Activated naive CD4-positive, alpha-beta T cell treated with anti-CD3 and anti-CD28 coated beads for 36 hours (primary cell): ENCODE measurements around the gene BAIAP2. TPM values are rescaled to one million over a fixed set of nuclear protein-coding genes. Genes with fewer than 3 reads are reported as not detected.
"Not testable (repeated sequence)": the region's sequence is repeated elsewhere in the genome, so short reads cannot be mapped to it uniquely, and the experiment has no call there.

Experiments used
- CTCF ChIA-PET: fragments of 350-600 bp; sonication (Branson Sonifier 250); formaldehyde crosslinking; loops from one replicate; lab custom pipeline; 2021; ENCODE audit warnings: antibody characterized with exemption; lab: Charles Lee
- DNase-seq: peaks from one replicate; pipeline ENCODE4 v3.0.0-alpha.2; 2020
- H3K27ac Mint-ChIP-seq: one replicate; pipeline ENCODE4 v1.8.0; 2021; ENCODE audit warnings: mild to moderate bottlenecking, mixed read lengths
- H3K27me3 Mint-ChIP-seq: one replicate; pipeline ENCODE4 v1.8.0; 2021; ENCODE audit warnings: low read depth, mixed read lengths
- H3K36me3 Mint-ChIP-seq: one replicate; pipeline ENCODE4 v1.8.0; 2021; ENCODE audit warnings: low read depth, mixed read lengths
- H3K4me1 Mint-ChIP-seq: one replicate; pipeline ENCODE4 v1.8.0; 2021; ENCODE audit warnings: low read depth, mixed read lengths
- H3K4me3 Mint-ChIP-seq: one replicate; pipeline ENCODE4 v1.8.0; 2021; ENCODE audit warnings: mild to moderate bottlenecking, moderate library complexity, mixed read lengths
- H3K9me3 Mint-ChIP-seq: one replicate; pipeline ENCODE4 v1.8.0; 2021; ENCODE audit warnings: mixed read lengths
- intact Hi-C: fragments of 100-400 bp; cut with micrococcal nuclease; formaldehyde crosslinking; loops from one replicate; pipeline ENCODE4 v1.15.1; 2023
- total RNA-seq, 2 experiments: library from RNA; stranded (reverse); gene quantifications; one replicate each; pipeline ENCODE4 v1.2.3, GENCODE V29; 2021

Gene BAIAP2
- total RNA-seq, 2 experiments from 2014 or later: 3.9 to 4.2 TPM

DNA sequence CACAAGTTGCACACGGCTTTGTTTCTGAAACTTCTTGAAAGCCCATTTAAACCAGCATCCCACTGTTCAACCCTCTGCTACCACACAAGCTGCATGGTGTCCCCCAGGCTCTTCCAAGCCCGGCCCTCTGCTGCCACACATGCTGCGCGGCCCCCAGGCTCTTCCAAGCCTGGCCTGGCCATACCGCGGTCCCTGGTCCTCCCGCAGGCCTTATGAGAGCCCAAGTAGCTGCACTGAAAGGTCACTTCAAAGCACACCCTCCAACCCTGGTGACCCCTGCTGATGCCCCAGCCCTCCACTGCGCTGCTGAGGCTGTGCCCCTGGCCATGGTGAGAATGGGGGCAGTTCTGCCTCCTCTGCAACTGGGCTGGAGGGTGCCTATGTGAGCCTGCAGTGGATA is 104.5 kb downstream of the BAIAP2 start:
- Mint-ChIP-seq H3K4me1 (no peaks in the 10 kb centered on the region), H3K27ac (no peak overlapping the region), H3K36me3 (no peaks in the 10 kb centered on the region), H3K9me3 (peaks cover 12% of the 10 kb centered on the region), H3K4me3 (no peak overlapping the region), H3K27me3 (no peaks in the 10 kb centered on the region)
- intact Hi-C loops: no loop called here
- no peak for DNase-seq
- CTCF ChIA-PET: interaction anchor here (0.6 kb wide), 1 partner anchor 25 kb away, joined by 4 read pairs; no protein-coding TSS in a partner anchor

GRCh38 chr17:81140018-81140417 is 105.1 kb downstream of the BAIAP2 start:
- Mint-ChIP-seq H3K4me1 (no peaks in the 10 kb centered on the region), H3K36me3 (no peaks in the 10 kb centered on the region), H3K27me3 (no peaks in the 10 kb centered on the region), H3K9me3 (peaks cover 12% of the 10 kb centered on the region), H3K27ac (no peak overlapping the region), H3K4me3 (no peak overlapping the region)
- DNase-seq: no peak
- CTCF ChIA-PET: no interaction called here
- intact Hi-C loops: no loop called here

DNA sequence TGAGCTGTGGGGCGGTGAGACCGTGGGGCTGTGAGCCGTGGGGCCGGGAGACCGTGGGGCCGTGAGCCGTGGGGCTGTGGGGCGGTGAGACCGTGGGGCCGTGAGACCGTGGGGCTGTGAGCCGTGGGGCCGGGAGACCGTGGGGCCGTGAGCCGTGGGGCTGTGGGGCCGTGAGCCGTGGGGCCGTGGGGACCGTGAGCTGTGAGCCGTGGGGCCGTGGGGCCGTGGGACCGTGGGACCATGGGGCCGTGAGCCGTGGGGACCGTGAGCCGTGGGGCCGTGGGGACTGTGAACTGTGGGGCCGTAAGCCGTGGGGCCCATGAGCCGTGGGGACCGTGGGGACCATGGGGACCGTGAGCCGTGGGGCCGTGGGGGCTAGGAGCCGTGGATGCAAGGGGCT is 105.7 kb downstream of the BAIAP2 start:
- H3K27me3 Mint-ChIP-seq: no peaks in the 10 kb centered on the region
- intact Hi-C loops: no loop called here
- peaks cover 12% of the 10 kb centered on the region for H3K9me3 Mint-ChIP-seq
- CTCF ChIA-PET: no interaction called here
- no peaks in the 10 kb centered on the region for H3K36me3 Mint-ChIP-seq
- H3K4me1 Mint-ChIP-seq: no peaks in the 10 kb centered on the region
- H3K4me3 Mint-ChIP-seq: no peak overlapping the region
- no peak for DNase-seq
- no peak overlapping the region for H3K27ac Mint-ChIP-seq

DNA sequence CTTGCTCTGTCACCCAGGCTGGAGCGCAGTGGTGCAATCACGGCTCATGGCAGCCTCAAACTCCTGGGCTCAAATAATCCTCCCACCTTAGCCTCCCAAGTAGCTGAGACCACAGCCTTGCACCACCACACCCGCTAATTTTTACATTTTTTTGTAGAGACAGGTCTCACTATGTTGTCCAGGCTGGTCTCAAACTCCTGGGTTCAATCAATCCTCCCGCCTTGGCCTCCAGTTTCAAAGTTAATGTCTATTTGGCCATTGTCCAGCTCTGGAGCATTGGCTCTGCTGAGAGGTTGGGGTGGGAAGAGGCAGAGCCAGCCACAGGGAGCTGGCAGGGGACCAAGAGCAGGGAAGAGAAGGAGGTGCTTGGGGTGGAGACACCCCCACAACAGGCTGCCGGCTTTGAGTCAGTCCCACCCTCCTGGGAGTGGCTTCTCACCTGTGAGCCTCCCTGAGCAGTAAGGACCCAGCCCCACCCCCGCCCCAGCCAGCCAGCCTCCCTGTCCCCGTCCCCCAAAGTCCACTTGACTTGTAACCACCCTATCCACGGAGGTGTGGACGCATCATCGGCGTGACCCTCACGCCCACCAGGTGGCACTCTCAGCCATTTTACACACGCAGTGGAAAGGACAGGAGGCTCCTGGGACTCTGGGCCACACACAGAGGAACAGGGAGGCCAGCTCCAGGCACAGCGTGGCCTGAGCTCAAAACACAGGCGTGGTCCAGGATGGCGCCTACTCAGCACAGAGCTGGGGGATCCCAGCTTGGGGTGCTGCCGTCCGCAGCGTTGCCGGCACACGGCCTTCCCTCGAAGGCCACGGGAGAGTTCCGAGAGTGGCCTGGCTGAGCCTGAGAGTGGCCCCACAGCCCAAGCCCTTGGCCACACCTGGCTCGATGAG is 107.6 kb downstream of the BAIAP2 start:
- intact Hi-C loops: loop anchor here (1.0 kb wide), 2 partner anchors 99 to 342 kb away; no protein-coding TSS in a partner anchor
- H3K27me3 Mint-ChIP-seq: no peaks in the 10 kb centered on the region
- no peak overlapping the region for H3K4me3 Mint-ChIP-seq
- H3K27ac Mint-ChIP-seq: no peak overlapping the region
- DNase-seq: peak; percentile 76
- CTCF ChIA-PET: interaction anchor here (0.6 to 1.3 kb wide), 9 partner anchors 39 to 1059 kb away, joined by 3 to 5 read pairs (median 4); no protein-coding TSS in a partner anchor
- no peaks in the 10 kb centered on the region for H3K36me3 Mint-ChIP-seq
- H3K9me3 Mint-ChIP-seq: peaks cover 10% of the 10 kb centered on the region
- no peaks in the 10 kb centered on the region for H3K4me1 Mint-ChIP-seq

DNA sequence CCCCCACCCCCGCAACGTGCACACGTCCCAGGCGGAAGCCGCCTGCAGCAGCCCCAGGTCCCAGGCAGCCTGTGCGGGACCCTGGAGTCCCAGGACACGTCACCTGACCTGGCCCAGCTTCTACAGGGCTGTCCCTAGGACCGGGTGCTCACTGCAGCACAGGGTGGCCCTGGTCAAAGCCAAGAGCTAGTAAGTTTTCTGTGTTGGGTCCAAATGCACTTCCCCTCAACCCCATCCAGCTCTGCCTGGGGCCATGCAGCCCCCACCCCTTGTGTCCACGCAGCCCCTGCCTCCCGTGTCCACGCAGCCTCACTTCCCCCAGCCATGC is 108.2 kb downstream of the BAIAP2 start:
- CTCF ChIA-PET: interaction anchor here (1.1 to 1.3 kb wide), 2 partner anchors 99 to 342 kb away, joined by 4 to 5 read pairs; no protein-coding TSS in a partner anchor
- no peak overlapping the region for H3K4me3 Mint-ChIP-seq
- no peaks in the 10 kb centered on the region for H3K36me3 Mint-ChIP-seq
- H3K4me1 Mint-ChIP-seq: no peaks in the 10 kb centered on the region
- H3K9me3 Mint-ChIP-seq: peaks cover 4% of the 10 kb centered on the region
- no peaks in the 10 kb centered on the region for H3K27me3 Mint-ChIP-seq
- no peak for DNase-seq
- intact Hi-C loops: no loop called here
- H3K27ac Mint-ChIP-seq: no peak overlapping the region

GRCh38 chr17:81143717-81144422 is 108.9 kb downstream of the BAIAP2 start:
- intact Hi-C loops: no loop called here
- Mint-ChIP-seq H3K9me3 (no peaks in the 10 kb centered on the region), H3K27ac (no peak overlapping the region), H3K27me3 (no peaks in the 10 kb centered on the region), H3K4me1 (no peaks in the 10 kb centered on the region), H3K4me3 (no peak overlapping the region), H3K36me3 (no peaks in the 10 kb centered on the region)
- no peak for DNase-seq
- CTCF ChIA-PET: interaction anchor here (1.0 to 1.3 kb wide), 3 partner anchors 46 to 341 kb away, joined by 3 to 5 read pairs (median 4); no protein-coding TSS in a partner anchor

- Mint-ChIP-seq H3K36me3 (no peaks in the 10 kb centered on the region), H3K4me1 (no peaks in the 10 kb centered on the region), H3K27me3 (no peaks in the 10 kb centered on the region), H3K9me3 (no peaks in the 10 kb centered on the region), H3K4me3 (no peak overlapping the region), H3K27ac (no peak overlapping the region)
- intact Hi-C loops: no loop called here
- no peak for DNase-seq
- CTCF ChIA-PET: interaction anchor here (1.0 to 1.1 kb wide), 2 partner anchors 46 to 340 kb away, joined by 3 to 7 read pairs; no protein-coding TSS in a partner anchor
Measured at GRCh38 chr17:81144423-81144781, 109.5 kb downstream of the BAIAP2 start.

GRCh38 chr17:81146208-81146607 is 111.3 kb downstream of the BAIAP2 start:
- CTCF ChIA-PET, H3K27me3 Mint-ChIP-seq, H3K9me3 Mint-ChIP-seq, intact Hi-C loops, H3K36me3 Mint-ChIP-seq, H3K4me3 Mint-ChIP-seq, H3K27ac Mint-ChIP-seq, H3K4me1 Mint-ChIP-seq, DNase-seq: not testable (repeated sequence)

- DNase-seq: no peak
- CTCF ChIA-PET: no interaction called here
- H3K27ac Mint-ChIP-seq: no peak overlapping the region
- H3K4me1 Mint-ChIP-seq: no peaks in the 10 kb centered on the region
- peaks cover 3% of the 10 kb centered on the region for H3K27me3 Mint-ChIP-seq
- no peaks in the 10 kb centered on the region for H3K36me3 Mint-ChIP-seq
- intact Hi-C loops: no loop called here
- H3K4me3 Mint-ChIP-seq: no peak overlapping the region
- H3K9me3 Mint-ChIP-seq: no peaks in the 10 kb centered on the region
Measured at GRCh38 chr17:81147701-81148100, 112.8 kb downstream of the BAIAP2 start.

DNA sequence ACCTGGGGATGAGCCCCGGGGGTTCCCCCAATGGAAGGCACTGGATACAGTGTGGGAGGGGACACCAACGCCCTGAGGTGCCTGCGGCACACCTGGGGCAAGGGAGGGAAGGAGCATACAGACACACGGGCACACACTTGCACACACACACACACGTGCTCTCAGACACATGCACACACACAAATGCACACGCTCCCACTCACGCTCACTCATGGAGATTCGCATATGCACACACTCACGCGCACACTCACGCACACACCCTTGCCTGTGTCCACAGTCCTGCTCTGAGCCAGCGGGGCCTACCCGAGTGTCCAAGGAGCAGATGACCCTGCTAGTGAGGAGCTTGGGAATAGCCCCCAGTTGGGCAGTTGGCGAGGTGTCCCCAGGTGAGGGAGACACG is 113.6 kb downstream of the BAIAP2 start:
- Mint-ChIP-seq H3K27me3 (peaks cover 3% of the 10 kb centered on the region), H3K27ac (no peak overlapping the region), H3K4me3 (no peak overlapping the region), H3K36me3 (no peaks in the 10 kb centered on the region), H3K4me1 (no peaks in the 10 kb centered on the region), H3K9me3 (no peaks in the 10 kb centered on the region)
- no peak for DNase-seq
- CTCF ChIA-PET: no interaction called here
- intact Hi-C loops: no loop called here

- peaks cover 3% of the 10 kb centered on the region for H3K27me3 Mint-ChIP-seq
- H3K27ac Mint-ChIP-seq: no peak overlapping the region
- no peaks in the 10 kb centered on the region for H3K9me3 Mint-ChIP-seq
- H3K36me3 Mint-ChIP-seq: no peaks in the 10 kb centered on the region
- intact Hi-C loops: no loop called here
- no peak overlapping the region for H3K4me3 Mint-ChIP-seq
- H3K4me1 Mint-ChIP-seq: no peaks in the 10 kb centered on the region
- CTCF ChIA-PET: no interaction called here
- DNase-seq: no peak
Measured at GRCh38 chr17:81148986-81149533, 114.1 kb downstream of the BAIAP2 start.

GRCh38 chr17:81150377-81151077 is 115.6 kb downstream of the BAIAP2 start:
- DNase-seq: no peak
- Mint-ChIP-seq H3K4me3 (no peak overlapping the region), H3K36me3 (no peaks in the 10 kb centered on the region), H3K9me3 (no peaks in the 10 kb centered on the region), H3K27ac (no peak overlapping the region), H3K4me1 (no peaks in the 10 kb centered on the region), H3K27me3 (peaks cover 3% of the 10 kb centered on the region)
- intact Hi-C loops: no loop called here
- CTCF ChIA-PET: no interaction called here
